H1 (cell line): ENCODE results near the gene GCHFR. TPM values are rescaled to one million over a fixed set of nuclear protein-coding genes. Genes with fewer than 3 reads are reported as not detected.

Experiments
- CTCF ChIA-PET: fragments of 300-600 bp; sonication (Branson Sonifier 250); formaldehyde crosslinking; loops from one replicate; lab custom pipeline; 2021; ENCODE audit not compliant: partially characterized antibody; lab: Charles Lee
- POLR2A ChIA-PET: fragments of 300-600 bp; sonication (Branson Sonifier 250); formaldehyde crosslinking; loops from one replicate; lab custom pipeline; 2021; ENCODE audit warnings: inconsistent platforms; ENCODE audit not compliant: partially characterized antibody; lab: Charles Lee
- DNase-seq, 2 experiments: peaks; one replicate each; pipeline versions ENCODE4 v3.0.0 to v3.0.0-alpha.2; 2010 to 2022; ENCODE audit warnings: low spot score in 2 of 2, low read depth in 1 of 2, mixed read lengths in 1 of 2
- FAIRE-seq: peaks from 2 replicates; lab custom pipeline; 2011; peaks lifted over from hg19 to GRCh38; lab: Jason Lieb, UNC
- H2AFZ ChIP-seq: 2 replicates; pipeline ENCODE4 v1.8.1; 2012; ENCODE audit warnings: low read length, inconsistent platforms
- H2AK5ac ChIP-seq: 2 replicates; pipeline ENCODE4 v1.6.1; 2013; ENCODE audit warnings: low read depth, low read length
- H2BK120ac ChIP-seq: replicated peaks from 2 replicates; pipeline ENCODE3; 2013; ENCODE audit warnings: low read depth, low read length, inconsistent platforms
- H2BK12ac ChIP-seq: 2 replicates; pipeline ENCODE4 v1.6.1; 2013; ENCODE audit warnings: low read depth, low read length
- H2BK15ac ChIP-seq: 2 replicates; pipeline ENCODE4 v1.6.1; 2013; ENCODE audit warnings: low read length
- H2BK20ac ChIP-seq: 2 replicates; pipeline ENCODE4 v1.6.1; 2013; ENCODE audit warnings: low read length
- H2BK5ac ChIP-seq: 2 replicates; pipeline ENCODE4 v1.6.1; 2013; ENCODE audit warnings: low read depth, low read length
- H3K14ac ChIP-seq: 2 replicates; pipeline ENCODE4 v1.6.1; 2013; ENCODE audit warnings: inconsistent platforms; ENCODE audit not compliant: insufficient read length
- H3K18ac ChIP-seq: 2 replicates; pipeline ENCODE4 v1.6.1; 2013; ENCODE audit warnings: low read length; ENCODE audit errors: extremely low read depth
- H3K23ac ChIP-seq: 2 replicates; pipeline ENCODE4 v1.6.1; 2013; ENCODE audit warnings: inconsistent platforms; ENCODE audit not compliant: insufficient read length
- H3K23me2 ChIP-seq: 2 replicates; pipeline ENCODE4 v1.6.1; 2013; ENCODE audit warnings: low read depth, low read length
- H3K27ac ChIP-seq: 2 replicates; pipeline ENCODE4 v1.6.1; 2011; ENCODE audit warnings: low read depth, low read length, inconsistent platforms
- H3K27me3 ChIP-seq, 4 experiments: replicated peaks in 1 of 4; 1 replicate in 1 of 4; 2 replicates in 3 of 4; pipeline versions ENCODE4 v1.6.1 to v1.8.1; 2011 to 2013; ENCODE audit warnings: low read length in 3 of 4, mild to moderate bottlenecking in 3 of 4, inconsistent platforms in 2 of 4, mixed read lengths in 2 of 4, moderate library complexity in 1 of 4; ENCODE audit not compliant: control insufficient read depth in 3 of 4, insufficient read depth in 3 of 4; ENCODE audit errors: extremely low read depth in 1 of 4
- H3K36me3 ChIP-seq, 4 experiments: 2 replicates each; pipeline versions ENCODE4 v1.6.1 to v1.8.1; 2011 to 2013; ENCODE audit warnings: mild to moderate bottlenecking in 4 of 4, low read length in 3 of 4, moderate library complexity in 2 of 4, control low read depth in 1 of 4, inconsistent platforms in 1 of 4; ENCODE audit not compliant: insufficient read depth in 4 of 4, control insufficient read depth in 2 of 4
- H3K4ac ChIP-seq: replicated peaks from 2 replicates; pipeline ENCODE3; 2013; ENCODE audit warnings: low read length, low read depth, mixed read lengths, inconsistent platforms; ENCODE audit not compliant: insufficient read length
- H3K4me1 ChIP-seq, 4 experiments: replicated peaks in 1 of 4; 1 replicate in 1 of 4; 2 replicates in 3 of 4; pipeline versions ENCODE4 v1.6.1 to v1.8.1; 2011 to 2013; ENCODE audit warnings: low read length in 3 of 4, inconsistent platforms in 2 of 4, mixed read lengths in 1 of 4; ENCODE audit not compliant: insufficient read depth in 4 of 4, control insufficient read depth in 3 of 4
- H3K4me2 ChIP-seq, 2 experiments: 2 replicates each; pipeline versions ENCODE4 v1.6.1 to v1.8.1; 2011 to 2013; ENCODE audit warnings: low read depth in 2 of 2, low read length in 2 of 2, control low read depth in 1 of 2, inconsistent platforms in 1 of 2, mild to moderate bottlenecking in 1 of 2; ENCODE audit not compliant: insufficient read depth in 1 of 2
- H3K4me3 ChIP-seq, 4 experiments: fragments of 200-600, 300-600 bp in 1 of 4; sonication (generic), shearing (Covaris generic), sonication (Bioruptor Twin) in 1 of 4; 2 replicates each; pipeline versions ENCODE4 v1.5.1 to v1.8.1; 2011 to 2016; ENCODE audit warnings: low read length in 4 of 4, low read depth in 3 of 4, control low read depth in 2 of 4, inconsistent platforms in 2 of 4, mild to moderate bottlenecking in 2 of 4, mixed read lengths in 1 of 4, moderate library complexity in 1 of 4; ENCODE audit not compliant: insufficient read depth in 2 of 4; ENCODE audit errors: extremely low read depth in 1 of 4
- H3K56ac ChIP-seq: replicated peaks from 2 replicates; pipeline ENCODE3; 2013; ENCODE audit warnings: low read depth, mild to moderate bottlenecking, mixed read lengths, low read length, inconsistent platforms; ENCODE audit not compliant: insufficient read length
- H3K79me1 ChIP-seq: 2 replicates; pipeline ENCODE4 v1.6.1; 2013; ENCODE audit warnings: low read depth, low read length, control low read depth
- H3K79me2 ChIP-seq, 2 experiments: 2 replicates each; pipeline versions ENCODE4 v1.6.1 to v1.8.1; 2012 to 2013; ENCODE audit warnings: low read length in 2 of 2, mild to moderate bottlenecking in 2 of 2, inconsistent platforms in 1 of 2; ENCODE audit not compliant: insufficient read depth in 2 of 2, control insufficient read depth in 1 of 2
- H3K9ac ChIP-seq, 4 experiments: replicated peaks in 1 of 4; 1 replicate in 1 of 4; 2 replicates in 3 of 4; pipeline versions ENCODE4 v1.6.1 to v1.8.1; 2011 to 2013; ENCODE audit warnings: low read depth in 3 of 4, low read length in 3 of 4, control low read depth in 2 of 4, mild to moderate bottlenecking in 2 of 4, moderate library complexity in 2 of 4, inconsistent platforms in 1 of 4; ENCODE audit errors: extremely low read depth in 1 of 4
- H3K9me3 ChIP-seq, 2 experiments: 2 replicates each; pipeline versions ENCODE4 v1.6.1 to v1.8.1; 2012 to 2013; ENCODE audit warnings: mild to moderate bottlenecking in 2 of 2, moderate library complexity in 2 of 2, control low read depth in 1 of 2, inconsistent platforms in 1 of 2, low read depth in 1 of 2, low read length in 1 of 2, mixed read lengths in 1 of 2; ENCODE audit not compliant: insufficient read depth in 2 of 2
- H4K20me1 ChIP-seq, 2 experiments: replicated peaks in 1 of 2; 2 replicates each; pipeline versions ENCODE3 to v1.8.1; 2011 to 2013; ENCODE audit warnings: inconsistent platforms in 2 of 2, low read length in 2 of 2, mild to moderate bottlenecking in 1 of 2; ENCODE audit not compliant: insufficient read depth in 2 of 2, control insufficient read depth in 1 of 2
- H4K5ac ChIP-seq: 2 replicates; pipeline ENCODE4 v1.6.1; 2013; ENCODE audit warnings: low read length, low read depth, mixed read lengths, inconsistent platforms; ENCODE audit not compliant: insufficient read length
- H4K8ac ChIP-seq: 2 replicates; pipeline ENCODE4 v1.8.0; 2013; ENCODE audit warnings: mild to moderate bottlenecking, moderate library complexity, low read length, inconsistent platforms; ENCODE audit not compliant: insufficient read depth; ENCODE audit errors: extremely low read depth
- H4K91ac ChIP-seq: replicated peaks from 2 replicates; pipeline ENCODE3; 2013; ENCODE audit warnings: low read length, mixed read lengths, inconsistent platforms; ENCODE audit not compliant: insufficient read length
- CBX5 ChIP-seq: fragments of 300-800, 300-1000 bp; sonication (generic); IDR thresholded peaks from 2 replicates; pipeline ENCODE4 v1.7.1; 2016; ENCODE audit warnings: antibody characterized with exemption, low read length, low read depth
- EP300 ChIP-seq, 2 experiments: IDR thresholded peaks; 1 replicate in 1 of 2; 2 replicates in 1 of 2; pipeline ENCODE4 v1.6.1; 2011 to 2012; ENCODE audit warnings: low read depth in 2 of 2, low read length in 2 of 2, mild to moderate bottlenecking in 2 of 2, borderline replicate concordance in 1 of 2, inconsistent platforms in 1 of 2, moderate library complexity in 1 of 2
- FOSL1 ChIP-seq: IDR thresholded peaks from 2 replicates; pipeline ENCODE4 v1.6.1; 2011; ENCODE audit warnings: mild to moderate bottlenecking, low read depth, low read length, moderate library complexity; ENCODE audit not compliant: insufficient read depth
- MAX ChIP-seq: IDR thresholded peaks from 2 replicates; pipeline ENCODE4 v1.6.1; 2012; ENCODE audit warnings: inconsistent platforms
- SAP30 ChIP-seq: fragments of 300-600 bp; sonication (generic); IDR thresholded peaks from 2 replicates; pipeline ENCODE4 v1.7.1; 2012; ENCODE audit warnings: low read length, moderate library complexity, mild to moderate bottlenecking, inconsistent platforms; ENCODE audit not compliant: insufficient read depth, insufficient replicate concordance
- WGBS, 2 experiments: shearing (Covaris generic) in 1 of 2; methylation state at CpG; one replicate each; pipeline versions ENCODE4 v1.1.6 to v1.1.7; 2013 to 2015; ENCODE audit warnings: low lambda C conversion rate in 2 of 2, mixed read lengths in 2 of 2, inconsistent platforms in 1 of 2, low coverage in 1 of 2, missing lambda C conversion rate in 1 of 2; ENCODE audit not compliant: insufficient replicate concordance in 2 of 2, insufficient coverage in 1 of 2, insufficient read length in 1 of 2; ENCODE audit errors: extremely low coverage in 1 of 2, missing lambda C conversion rate in 1 of 2; 5-methylcytosine and 5-hydroxymethylcytosine counted together
- polyA plus RNA-seq, 7 experiments: library from polyadenylated mRNA; depleted of rRNA in 3 of 7; stranded (reverse) in 5 of 7; unstranded in 2 of 7; fragments of >200 nt in 5 of 7; fragments of 200-250 nt in 2 of 7; gene quantifications; 1 replicate in 5 of 7; 2 replicates in 1 of 7; 4 replicates in 1 of 7; pipeline versions ENCODE4 v1.2.1 to v1.2.3, GENCODE V29; 2011 to 2013; ENCODE audit warnings: missing spikeins in 2 of 7, mixed read lengths in 2 of 7
- total RNA-seq: library from RNA; stranded (reverse); fragmentation: NEBNext Ultra II Directional; extraction: Animal tissue kit (Norgen Biotek cat#: 25700); gene quantifications from 2 replicates; pipeline ENCODE4 v1.2.1, GENCODE V29; 2021
- TF ChIP-seq, protein P1 (sequence below), 3 experiments: IDR thresholded peaks; 1 replicate in 2 of 3; 2 replicates in 1 of 3; pipeline versions ENCODE4 v1.5.1 to v1.6.1; 2011; ENCODE audit warnings: low read length in 3 of 3, mild to moderate bottlenecking in 3 of 3, inconsistent platforms in 2 of 3, low read depth in 1 of 3, moderate library complexity in 1 of 3; ENCODE audit not compliant: insufficient read depth in 1 of 3; ENCODE audit errors: control extremely low read depth in 1 of 3
- TF ChIP-seq, protein P2 (sequence below): IDR thresholded peaks from 2 replicates; pipeline ENCODE4 v1.6.1; 2011; ENCODE audit warnings: low read depth, mild to moderate bottlenecking, low read length; ENCODE audit not compliant: insufficient read depth

Gene GCHFR
- total and polyA plus RNA-seq, 2 of the 8 experiments (the other 6 are each of a cell fraction or from before 2014, with no cell fraction given) = 25.9 to 81.5 TPM

DNA sequence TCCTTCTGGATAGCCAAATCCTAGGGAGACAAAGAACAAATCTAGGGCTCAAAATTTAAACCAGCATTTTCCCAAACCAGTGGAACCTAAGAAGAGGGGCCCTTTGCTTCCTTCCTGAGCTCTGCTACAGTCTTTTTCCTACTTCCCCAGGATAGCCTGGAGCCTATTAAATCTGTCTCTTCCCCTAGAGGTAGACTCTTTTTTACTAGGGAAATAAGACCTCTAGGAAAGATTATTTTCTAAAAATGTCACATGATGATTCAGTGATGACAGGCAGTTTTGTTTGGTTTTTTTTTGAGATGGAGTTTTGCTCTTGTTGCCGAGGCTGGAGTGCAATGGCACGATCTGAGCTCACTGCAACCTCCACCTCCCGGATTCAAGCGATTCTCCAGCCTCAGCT is 27.3 kb upstream of the GCHFR start:
- no peak overlapping the region for H3K23ac ChIP-seq
- no peaks in the 10 kb centered on the region for H3K23me2 ChIP-seq
- no peaks in the 10 kb centered on the region for H3K79me1 ChIP-seq
- no peak overlapping the region for H3K9ac ChIP-seq
- no peak overlapping the region for H3K27ac ChIP-seq
- no peak overlapping the region for H2BK20ac ChIP-seq
- H2BK5ac ChIP-seq = no peak overlapping the region
- ChIA-PET POLR2A (interaction anchor here (0.6 to 2.6 kb wide), 5 partner anchors 10 to 165 kb away, joined by 3 to 11 read pairs (median 5); partner anchors contain the start of genes RAD51 and SPINT1), CTCF (interaction anchor here (0.6 to 1.9 kb wide), 5 partner anchors 10 to 157 kb away, joined by 3 to 6 read pairs (median 3); partner anchors contain the start of gene VPS18)
- H2BK120ac ChIP-seq = no peak overlapping the region
- DNase-seq = no peak
- no peak overlapping the region for H2AK5ac ChIP-seq
- no peak overlapping the region for H4K5ac ChIP-seq
- no peak overlapping the region for H3K18ac ChIP-seq
- no peaks in the 10 kb centered on the region for H3K79me2 ChIP-seq
- H4K91ac ChIP-seq = no peak overlapping the region
- no peak overlapping the region for H3K4me3 ChIP-seq
- H3K14ac ChIP-seq = no peak overlapping the region
- no peaks in the 10 kb centered on the region for H3K27me3 ChIP-seq
- H3K4ac ChIP-seq = no peak overlapping the region
- no peak overlapping the region for H2BK12ac ChIP-seq
- no peak for FAIRE-seq
- no peak overlapping the region for H3K56ac ChIP-seq
- H4K20me1 ChIP-seq = peaks cover 0 to 1% of the 10 kb centered on the region in 2 experiments
- WGBS, 2 experiments = 90% methylated on average over 4 of the region's 4 CpGs; no CpG with 5 or more reads in 1 of the 2 experiments
- H3K9me3 ChIP-seq = no peaks in the 10 kb centered on the region
- H4K8ac ChIP-seq = no peak overlapping the region
- no peak overlapping the region for H2AFZ ChIP-seq
- no peak overlapping the region for H3K4me2 ChIP-seq
- no peak overlapping the region for H2BK15ac ChIP-seq
- no peak for TF ChIP-seq EP300 (IDR thresholded peaks at IDR 0.05; ENCODE audit: borderline replicate concordance in 1 of 2, low read depth in 2 of 2, low read length in 2 of 2)
- TF ChIP-seq SAP30 = no peak
- TF ChIP-seq FOSL1 = no peak
- no peak for TF ChIP-seq CBX5
- TF ChIP-seq, protein P1, sequence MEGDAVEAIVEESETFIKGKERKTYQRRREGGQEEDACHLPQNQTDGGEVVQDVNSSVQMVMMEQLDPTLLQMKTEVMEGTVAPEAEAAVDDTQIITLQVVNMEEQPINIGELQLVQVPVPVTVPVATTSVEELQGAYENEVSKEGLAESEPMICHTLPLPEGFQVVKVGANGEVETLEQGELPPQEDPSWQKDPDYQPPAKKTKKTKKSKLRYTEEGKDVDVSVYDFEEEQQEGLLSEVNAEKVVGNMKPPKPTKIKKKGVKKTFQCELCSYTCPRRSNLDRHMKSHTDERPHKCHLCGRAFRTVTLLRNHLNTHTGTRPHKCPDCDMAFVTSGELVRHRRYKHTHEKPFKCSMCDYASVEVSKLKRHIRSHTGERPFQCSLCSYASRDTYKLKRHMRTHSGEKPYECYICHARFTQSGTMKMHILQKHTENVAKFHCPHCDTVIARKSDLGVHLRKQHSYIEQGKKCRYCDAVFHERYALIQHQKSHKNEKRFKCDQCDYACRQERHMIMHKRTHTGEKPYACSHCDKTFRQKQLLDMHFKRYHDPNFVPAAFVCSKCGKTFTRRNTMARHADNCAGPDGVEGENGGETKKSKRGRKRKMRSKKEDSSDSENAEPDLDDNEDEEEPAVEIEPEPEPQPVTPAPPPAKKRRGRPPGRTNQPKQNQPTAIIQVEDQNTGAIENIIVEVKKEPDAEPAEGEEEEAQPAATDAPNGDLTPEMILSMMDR (IDR thresholded peaks at IDR 0.05; ENCODE audit: control extremely low read depth in 1 of 3, insufficient read depth in 1 of 3, low read depth in 1 of 3, low read length in 3 of 3) = no peak
- TF ChIP-seq, protein P2, sequence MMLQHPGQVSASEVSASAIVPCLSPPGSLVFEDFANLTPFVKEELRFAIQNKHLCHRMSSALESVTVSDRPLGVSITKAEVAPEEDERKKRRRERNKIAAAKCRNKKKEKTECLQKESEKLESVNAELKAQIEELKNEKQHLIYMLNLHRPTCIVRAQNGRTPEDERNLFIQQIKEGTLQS = no peak
- no peak for TF ChIP-seq MAX
- peaks cover 3 to 47% (median 28%) of the 10 kb centered on the region in 4 experiments; a peak in 6 of 8 replicates for H3K36me3 ChIP-seq
- H3K4me1 ChIP-seq = peaks cover 12 to 18% (median 17%) of the 10 kb centered on the region in 4 experiments
